GM21576 (cell line): Measurements from ENCODE around the gene FER.
A peak's percentile ranks its signal among the peaks of the same experiment; 100 is the strongest.
"Not testable (repeated sequence)": the region's sequence is repeated elsewhere in the genome, so short reads cannot be mapped to it uniquely, and the experiment has no call there.

Experiments
- ATAC-seq: cut with Tn5 transposase; IDR thresholded peaks from one replicate; pipeline ENCODE4 v1.9.1; 2021; ENCODE audit warnings: mild to moderate bottlenecking, moderate library complexity; ENCODE audit not compliant: unreplicated experiment

Gene FER

GRCh38 chr5:108947164-108947563 lies 199.5 kb downstream of the FER start:
- no peak for ATAC-seq

- ATAC-seq: no peak
Observed at GRCh38 chr5:108950276-108950675, 202.6 kb downstream of the FER start.

GRCh38 chr5:108953940-108954339 lies 206.2 kb downstream of the FER start:
- no peak for ATAC-seq

- no peak for ATAC-seq
Observed at GRCh38 chr5:108957333-108957732, 209.6 kb downstream of the FER start.

GRCh38 chr5:108966910-108967309 lies 219.2 kb downstream of the FER start:
- no peak for ATAC-seq

GRCh38 chr5:108974594-108974993 lies 226.9 kb downstream of the FER start:
- ATAC-seq: no peak

- ATAC-seq: no peak
Observed at GRCh38 chr5:108975697-108976096, 228.0 kb downstream of the FER start.

- ATAC-seq: peak; percentile 49
Observed at GRCh38 chr5:108983461-108984092, 235.9 kb downstream of the FER start.

- no peak for ATAC-seq
Observed at GRCh38 chr5:108989761-108990392, 242.2 kb downstream of the FER start.

GRCh38 chr5:108992396-108993085 lies 244.8 kb downstream of the FER start:
- ATAC-seq: not testable (repeated sequence)

GRCh38 chr5:108993440-108993839 lies 245.7 kb downstream of the FER start:
- ATAC-seq: not testable (repeated sequence)

- ATAC-seq: no peak
Observed at GRCh38 chr5:108997720-108998119, 250.0 kb downstream of the FER start.

GRCh38 chr5:108998216-108998615 lies 250.5 kb downstream of the FER start:
- ATAC-seq: no peak

GRCh38 chr5:109003928-109004327 lies 256.2 kb downstream of the FER start:
- peak; percentile 66 for ATAC-seq

GRCh38 chr5:109005297-109006009 lies 257.8 kb downstream of the FER start:
- ATAC-seq: no peak

GRCh38 chr5:109006129-109006528 lies 258.4 kb downstream of the FER start:
- ATAC-seq: no peak

GRCh38 chr5:109016300-109016699 lies 268.6 kb downstream of the FER start:
- peak; percentile 49 for ATAC-seq

- ATAC-seq: no peak
Observed at GRCh38 chr5:109022056-109022455, 274.4 kb downstream of the FER start.

GRCh38 chr5:109025729-109026128 lies 278.0 kb downstream of the FER start:
- ATAC-seq: not testable (repeated sequence)

- no peak for ATAC-seq
Observed at GRCh38 chr5:109027983-109028607, 280.4 kb downstream of the FER start.
